Activated CD4-positive, alpha-beta T cell treated with anti-CD3 and anti-CD28 coated beads, Interleukin-2, amount 50 U/mL, for 24 hours (primary cell): ENCODE data around the gene KRTAP10-11.
"Not testable (repeated sequence)": the region's sequence is repeated elsewhere in the genome, so short reads cannot be mapped to it uniquely, and the experiment has no call there.

Experiments
- DNase-seq, 2 donors: peaks; one replicate each; pipeline ENCODE4 v3.0.0-alpha.2; 2020; ENCODE audit warnings: low read depth in 1 of 2, low spot score in 1 of 2

Gene KRTAP10-11, protein sequence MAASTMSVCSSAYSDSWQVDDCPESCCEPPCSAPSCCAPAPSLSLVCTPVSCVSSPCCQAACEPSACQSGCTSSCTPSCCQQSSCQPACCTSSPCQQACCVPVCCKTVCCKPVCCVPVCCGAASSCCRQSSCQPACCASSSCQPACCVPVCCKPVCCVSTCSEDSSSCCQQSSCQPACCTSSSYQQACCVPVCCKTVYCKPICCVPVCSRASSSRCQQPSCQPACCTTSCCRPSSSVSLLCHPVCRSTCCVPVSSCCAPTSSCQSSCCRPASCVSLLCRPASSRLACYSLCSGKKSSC

DNA sequence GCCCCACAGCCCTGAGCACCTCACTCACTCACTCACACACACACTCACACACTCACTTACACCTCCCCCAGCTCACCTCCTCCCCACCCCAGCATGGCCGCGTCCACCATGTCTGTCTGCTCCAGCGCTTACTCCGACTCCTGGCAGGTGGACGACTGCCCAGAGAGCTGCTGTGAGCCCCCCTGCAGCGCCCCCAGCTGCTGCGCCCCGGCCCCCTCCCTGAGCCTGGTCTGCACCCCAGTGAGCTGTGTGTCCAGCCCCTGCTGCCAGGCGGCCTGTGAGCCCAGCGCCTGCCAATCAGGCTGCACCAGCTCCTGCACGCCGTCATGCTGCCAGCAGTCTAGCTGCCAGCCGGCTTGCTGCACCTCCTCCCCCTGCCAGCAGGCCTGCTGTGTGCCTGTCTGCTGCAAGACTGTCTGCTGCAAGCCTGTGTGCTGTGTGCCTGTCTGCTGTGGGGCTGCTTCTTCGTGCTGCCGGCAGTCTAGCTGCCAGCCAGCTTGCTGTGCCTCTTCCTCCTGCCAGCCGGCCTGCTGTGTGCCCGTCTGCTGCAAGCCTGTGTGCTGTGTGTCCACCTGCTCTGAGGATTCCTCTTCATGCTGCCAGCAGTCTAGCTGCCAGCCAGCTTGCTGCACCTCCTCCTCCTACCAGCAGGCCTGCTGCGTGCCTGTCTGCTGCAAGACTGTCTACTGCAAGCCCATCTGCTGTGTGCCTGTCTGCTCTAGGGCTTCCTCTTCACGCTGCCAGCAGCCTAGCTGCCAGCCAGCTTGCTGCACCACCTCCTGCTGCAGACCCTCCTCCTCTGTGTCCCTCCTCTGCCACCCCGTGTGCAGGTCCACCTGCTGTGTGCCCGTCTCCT lies at the start of gene KRTAP10-11:
KRTAP10-11 (plus strand) TSS at position 49 of the 856 bp plus-strand sequence; CDS start at position 94, 45 bp downstream.
- DNase-seq = not testable (repeated sequence)

DNA sequence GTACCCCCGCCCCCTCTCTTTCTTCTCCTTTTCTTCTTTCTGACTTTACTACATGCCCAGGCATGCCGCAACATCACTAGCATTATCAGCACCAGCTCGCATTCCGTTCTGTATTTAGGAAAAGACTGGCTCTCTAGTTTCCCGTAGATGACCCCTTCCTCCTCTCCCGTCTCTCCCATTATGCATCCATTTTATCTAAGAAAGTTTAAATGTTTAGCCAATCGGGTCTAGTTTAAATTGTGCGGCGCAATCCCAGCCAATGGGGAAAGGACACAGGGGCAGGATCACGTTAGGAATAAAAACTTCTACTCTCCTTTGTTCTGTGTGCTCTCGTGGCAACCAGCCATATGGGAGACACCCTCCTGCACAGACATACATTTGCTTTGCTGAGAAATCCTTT lies 48.2 kb upstream of the KRTAP10-11 start:
- DNase-seq = no peak

DNA sequence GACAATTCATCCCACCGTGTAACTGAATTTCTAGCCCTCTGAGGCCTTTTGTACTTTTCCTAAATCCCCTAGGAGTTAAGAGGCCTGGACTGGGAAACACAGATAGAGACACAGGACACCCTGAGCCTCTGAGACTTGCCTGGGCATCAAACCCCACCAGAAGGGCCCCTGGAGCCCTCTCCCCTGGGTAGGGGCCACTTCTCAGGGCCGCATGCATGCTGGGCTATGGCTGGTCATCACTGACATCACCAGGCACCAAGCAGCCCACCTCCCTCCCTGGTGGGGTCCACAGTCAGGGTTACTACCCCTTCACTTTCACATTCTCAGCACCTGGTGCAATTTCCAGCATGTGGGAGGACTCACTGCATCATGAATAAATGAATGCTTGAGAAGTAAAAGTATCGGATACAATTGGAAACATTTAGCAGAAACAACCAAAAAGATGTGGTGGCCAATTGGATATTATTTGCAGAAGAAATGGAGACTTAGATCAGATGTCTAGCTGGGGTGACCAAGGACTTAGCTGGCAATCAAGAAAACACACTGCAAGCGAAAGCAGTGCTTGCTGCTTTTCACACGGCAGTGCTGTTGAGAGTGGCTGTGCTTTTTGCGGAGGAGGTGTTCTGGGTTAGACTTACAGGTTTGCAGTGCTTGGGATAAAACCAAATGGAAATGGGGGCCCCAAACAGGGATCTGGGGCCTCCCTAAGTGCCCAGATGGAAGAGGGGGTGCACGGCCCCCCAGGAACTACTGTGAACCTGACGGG lies 46.8 kb upstream of the KRTAP10-11 start:
- DNase-seq = no peak

DNA sequence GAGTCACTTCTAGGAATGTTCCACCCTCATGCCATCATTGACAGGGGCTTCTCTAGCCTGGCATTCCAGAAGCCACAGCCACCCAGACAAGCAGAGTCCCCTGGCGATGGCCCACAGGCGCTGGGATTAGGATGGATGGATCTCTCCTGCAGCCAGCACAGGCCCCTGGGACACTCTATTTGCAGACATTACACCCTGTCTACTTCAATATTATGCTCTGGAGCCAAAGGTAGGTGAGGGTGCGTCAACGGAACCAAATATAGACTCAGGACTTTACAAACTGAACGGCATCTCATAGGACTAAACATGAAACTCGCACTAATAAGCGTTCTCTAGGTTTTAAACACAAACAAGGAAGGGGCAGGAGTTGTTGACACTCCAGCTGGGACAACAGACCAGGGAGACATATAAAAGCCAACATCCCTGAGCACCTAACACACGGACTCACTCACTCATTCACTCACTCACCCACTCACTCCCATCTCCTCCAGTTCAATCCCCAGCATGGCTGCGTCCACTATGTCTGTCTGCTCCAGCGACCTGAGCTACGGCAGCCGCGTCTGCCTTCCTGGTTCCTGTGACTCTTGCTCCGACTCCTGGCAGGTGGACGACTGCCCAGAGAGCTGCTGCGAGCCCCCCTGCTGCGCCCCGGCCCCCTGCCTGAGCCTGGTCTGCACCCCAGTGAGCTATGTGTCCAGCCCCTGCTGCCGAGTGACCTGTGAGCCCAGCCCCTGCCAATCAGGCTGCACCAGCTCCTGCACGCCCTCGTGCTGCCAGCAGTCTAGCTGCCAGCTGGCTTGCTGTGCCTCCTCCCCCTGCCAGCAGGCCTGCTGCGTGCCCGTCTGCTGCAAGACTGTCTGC lies 45.9 kb upstream of the KRTAP10-11 start, which contains the start of gene KRTAP10-7:
KRTAP10-7 (plus strand) TSS at position 480 of the 861 bp plus-strand sequence; CDS start at position 505, 25 bp downstream.
- DNase-seq = not testable (repeated sequence)

DNA sequence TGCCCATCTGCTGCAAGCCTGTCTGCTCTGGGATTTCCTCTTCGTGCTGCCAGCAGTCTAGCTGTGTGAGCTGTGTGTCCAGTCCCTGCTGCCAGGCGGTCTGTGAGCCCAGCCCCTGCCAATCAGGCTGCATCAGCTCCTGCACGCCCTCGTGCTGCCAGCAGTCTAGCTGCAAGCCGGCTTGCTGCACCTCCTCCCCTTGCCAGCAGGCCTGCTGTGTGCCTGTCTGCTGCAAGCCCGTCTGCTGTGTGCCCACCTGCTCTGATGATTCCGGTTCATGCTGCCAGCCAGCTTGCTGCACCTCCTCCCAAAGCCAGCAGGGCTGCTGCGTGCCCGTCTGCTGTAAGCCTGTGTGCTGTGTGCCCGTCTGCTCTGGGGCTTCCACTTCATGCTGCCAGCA lies 45.1 kb upstream of the KRTAP10-11 start:
- not testable (repeated sequence) for DNase-seq

DNA sequence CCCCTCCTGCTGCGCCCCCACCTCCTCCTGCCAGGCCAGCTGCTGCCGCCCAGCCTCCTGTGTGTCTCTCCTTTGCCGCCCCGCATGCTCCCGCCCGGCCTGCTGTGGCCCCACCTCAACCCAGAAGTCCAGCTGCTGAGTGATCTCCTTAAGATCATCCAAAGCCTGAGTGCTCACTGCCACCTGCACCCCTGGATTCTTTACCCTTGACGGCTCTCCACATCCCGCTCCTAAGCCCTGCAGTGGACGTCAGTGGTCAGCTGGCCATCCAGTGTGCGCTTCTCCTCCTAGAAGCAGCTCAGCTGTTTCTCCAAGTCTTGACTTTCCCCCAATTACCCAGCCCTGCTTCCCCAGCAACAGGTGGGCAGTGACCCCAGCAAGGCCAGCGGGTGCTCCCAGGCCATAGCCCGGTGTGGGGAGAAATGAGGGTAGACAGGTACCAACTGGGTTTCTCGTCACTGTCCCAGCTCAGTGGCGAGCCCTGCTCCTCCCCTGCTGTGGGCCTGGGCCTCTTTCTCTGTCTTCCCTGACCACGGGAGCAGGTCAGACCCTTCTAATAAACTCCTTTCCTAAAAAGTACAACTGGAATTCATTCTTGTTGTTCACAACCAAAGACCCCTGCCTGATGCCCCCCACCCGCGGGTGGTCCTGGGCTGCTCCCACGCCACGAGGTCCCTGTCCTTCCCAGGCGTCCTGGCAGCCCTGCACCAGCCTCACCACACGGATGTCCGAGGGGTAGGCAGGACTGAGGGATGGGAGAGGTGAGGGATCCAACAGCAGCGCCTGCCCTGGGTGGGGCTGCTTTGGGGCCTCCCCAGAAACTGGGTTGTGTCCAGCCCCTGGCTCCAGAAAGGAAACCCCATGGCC lies 44.4 kb upstream of the KRTAP10-11 start:
- no peak for DNase-seq

DNA sequence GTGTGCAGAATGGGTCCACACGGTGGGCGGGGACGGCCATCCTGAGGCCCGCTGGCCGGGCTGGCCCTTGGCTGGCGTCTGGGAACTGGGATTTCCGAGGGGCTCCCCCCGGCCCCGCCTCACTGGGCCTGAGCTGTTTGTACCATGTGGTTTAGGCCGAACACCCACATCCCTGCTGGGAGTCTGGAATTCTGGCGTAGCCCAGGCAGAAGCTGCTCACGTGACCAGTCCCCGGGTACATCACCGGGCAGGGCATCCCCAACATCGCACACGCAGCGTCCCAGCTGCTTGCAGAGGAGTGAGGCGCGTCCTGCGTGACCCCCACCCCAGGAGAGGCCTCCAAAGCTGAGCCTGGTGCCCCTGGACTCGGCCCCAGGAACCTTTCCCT lies 43.8 kb upstream of the KRTAP10-11 start:
- no peak for DNase-seq

DNA sequence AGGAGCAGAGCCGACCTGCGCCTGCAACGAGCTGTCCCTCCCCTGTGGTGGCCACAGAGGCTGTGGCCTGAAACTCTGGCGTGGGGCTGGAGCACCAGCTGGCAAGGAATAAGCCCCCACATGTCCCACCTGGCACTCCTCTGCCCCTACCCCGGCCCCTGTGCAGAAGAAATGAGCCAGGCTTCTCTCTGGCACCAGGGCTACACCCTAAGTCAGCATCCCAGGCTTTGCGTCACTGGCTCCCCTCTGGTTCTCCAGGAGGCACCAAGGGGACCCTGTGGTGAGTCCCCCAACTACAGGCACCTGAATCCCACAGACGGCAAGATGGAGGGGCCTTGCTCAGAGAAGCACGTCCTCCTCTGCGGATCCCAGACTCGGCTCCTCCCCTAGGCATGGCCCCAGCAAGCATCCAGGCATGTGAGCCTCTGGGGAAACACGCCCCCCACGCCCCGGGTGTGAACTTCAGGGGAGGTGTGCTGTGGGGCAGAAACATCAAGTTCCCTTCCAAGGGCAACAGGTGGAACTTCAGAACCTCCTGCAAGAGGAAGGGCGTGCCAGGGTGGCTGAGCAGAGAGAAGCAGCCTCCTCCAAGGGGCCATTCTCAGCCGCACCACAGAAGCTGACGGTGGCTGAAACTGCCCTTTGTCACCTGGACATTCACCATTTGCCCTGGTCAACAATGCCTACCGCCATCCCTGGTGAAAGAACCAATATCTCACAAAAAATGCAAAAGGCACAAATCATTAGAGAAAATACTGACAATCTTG lies 42.9 kb upstream of the KRTAP10-11 start:
- no peak for DNase-seq

DNA sequence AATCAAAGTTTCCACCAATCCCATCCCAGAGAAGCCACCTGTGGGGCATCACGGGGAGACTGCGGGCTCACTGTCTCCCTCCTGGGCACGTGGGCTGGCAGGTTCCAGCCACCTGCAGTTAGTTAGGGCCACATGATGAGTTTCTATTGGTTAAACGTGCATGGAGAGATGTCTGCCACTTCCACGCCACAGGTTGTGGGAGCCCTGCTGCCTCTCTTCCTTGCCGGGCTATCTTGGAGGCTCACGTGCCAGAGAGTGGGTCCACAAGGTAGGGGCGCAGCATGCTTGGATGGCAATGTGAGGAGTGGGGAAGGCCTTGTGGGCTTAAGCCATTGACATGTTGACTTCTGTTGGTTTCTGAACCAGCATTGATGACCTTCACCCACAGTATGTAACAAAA lies 42.3 kb upstream of the KRTAP10-11 start:
- no peak for DNase-seq

DNA sequence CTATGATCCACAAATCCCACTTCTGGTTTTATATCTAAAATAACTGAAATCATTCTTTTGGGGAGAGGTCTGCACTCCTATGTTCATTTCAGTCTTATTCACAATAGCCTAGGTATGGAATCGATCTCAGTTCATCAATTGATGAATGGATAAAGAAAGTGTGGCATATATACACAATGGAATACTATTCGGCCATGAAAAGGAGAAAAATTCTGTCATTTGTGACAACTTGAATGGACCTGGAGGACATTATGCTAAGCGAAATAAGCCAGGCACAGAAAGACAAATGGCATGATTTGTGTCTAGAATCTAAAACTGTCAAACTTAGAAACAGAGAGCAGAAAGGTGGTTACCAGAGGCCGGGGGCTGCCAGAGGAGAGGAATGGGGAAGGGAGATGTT lies 39.7 kb upstream of the KRTAP10-11 start:
- no peak for DNase-seq

DNA sequence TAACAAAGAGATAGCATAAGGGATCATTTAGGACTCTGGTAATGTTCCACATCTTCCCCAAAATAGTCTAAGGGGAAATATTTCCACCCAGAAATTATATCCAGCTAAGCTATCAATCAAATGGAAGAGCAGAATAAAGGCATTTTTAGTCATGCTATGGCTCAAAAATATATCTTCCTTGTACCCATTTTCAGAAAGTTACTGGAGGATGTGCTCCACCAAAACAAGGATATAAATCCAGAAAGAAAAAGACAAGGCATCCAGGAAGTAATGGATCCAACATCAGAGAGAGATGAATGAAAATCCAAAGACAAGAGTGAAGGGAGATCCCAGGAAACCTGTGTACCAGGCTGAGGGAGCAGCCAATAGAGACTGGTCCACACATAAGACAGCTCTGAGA lies 37.0 kb upstream of the KRTAP10-11 start:
- no peak for DNase-seq

DNA sequence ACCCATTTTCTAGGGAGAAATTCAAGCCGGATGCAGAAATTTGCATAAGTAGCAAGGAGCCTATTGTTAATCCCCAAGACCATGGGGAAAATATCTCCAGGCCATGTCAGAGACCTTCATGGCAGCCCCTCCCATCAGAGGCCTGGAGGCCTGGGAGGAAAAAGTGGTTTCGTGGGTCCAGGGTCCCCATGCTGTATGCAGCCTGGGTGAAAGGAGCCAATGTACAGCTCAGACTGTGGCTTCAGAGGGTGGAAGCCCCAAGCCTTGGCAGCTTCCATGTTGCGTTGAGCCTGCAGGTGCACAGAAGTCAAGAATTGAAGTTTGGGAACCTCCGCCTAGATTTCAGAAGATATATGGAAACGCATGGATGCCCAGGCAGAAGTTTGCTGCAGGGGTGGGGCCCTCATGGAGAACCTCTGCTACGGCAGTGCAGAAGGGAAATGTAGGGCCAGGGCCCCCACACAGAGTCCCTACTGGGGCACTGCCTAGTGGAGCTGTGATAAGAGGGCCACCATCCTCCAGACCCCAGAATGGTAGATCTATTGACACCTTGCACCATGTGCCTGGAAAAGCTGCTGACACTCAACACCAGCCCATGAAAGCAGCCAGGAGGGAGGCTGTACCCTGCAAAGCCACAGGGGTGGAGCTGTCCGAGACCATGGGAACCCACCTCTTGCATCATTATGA lies 35.9 kb upstream of the KRTAP10-11 start:
- not testable (repeated sequence) for DNase-seq

DNA sequence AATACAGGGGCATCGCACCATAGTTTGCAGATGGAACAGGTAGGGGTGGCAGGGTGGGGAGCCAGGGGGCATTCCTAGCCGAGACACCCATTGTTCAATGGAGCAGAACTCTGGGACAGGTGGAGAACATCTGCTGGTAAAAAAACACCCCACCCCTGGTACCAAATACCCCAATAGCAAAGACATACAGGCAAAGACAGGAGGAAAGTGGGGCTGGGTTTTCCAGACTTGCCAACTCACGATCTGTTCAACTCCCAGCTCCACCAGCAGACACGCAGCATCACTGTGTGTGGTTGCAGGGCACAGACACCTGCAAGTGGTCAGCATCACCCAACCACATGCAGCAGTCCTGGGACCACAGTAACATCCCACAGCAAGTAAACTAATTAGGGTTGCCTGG lies 34.7 kb upstream of the KRTAP10-11 start:
- DNase-seq = no peak

DNA sequence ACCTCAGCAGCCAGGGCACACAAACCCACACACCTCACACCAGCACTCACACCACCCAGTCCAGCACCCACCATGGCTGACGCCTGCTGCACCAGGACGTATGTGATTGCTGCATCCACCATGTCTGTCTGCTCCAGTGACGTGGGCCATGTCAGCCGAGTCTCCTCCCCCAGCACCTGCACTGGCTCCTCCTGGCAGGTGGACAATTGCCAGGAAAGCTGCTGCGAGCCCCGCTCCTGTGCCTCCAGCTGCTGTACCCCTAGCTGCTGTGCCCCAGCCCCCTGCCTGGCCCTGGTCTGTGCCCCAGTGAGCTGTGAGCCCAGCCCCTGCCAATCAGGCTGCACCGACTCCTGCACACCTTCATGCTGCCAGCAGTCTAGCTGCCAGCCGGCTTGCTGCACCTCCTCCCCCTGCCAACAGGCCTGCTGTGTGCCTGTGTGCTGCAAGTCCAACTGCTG lies 34.2 kb upstream of the KRTAP10-11 start, which contains the start of gene KRTAP10-8:
KRTAP10-8 (plus strand) TSS at position 51 of the 458 bp plus-strand sequence; CDS start at position 73, 22 bp downstream.
- DNase-seq = no peak

DNA sequence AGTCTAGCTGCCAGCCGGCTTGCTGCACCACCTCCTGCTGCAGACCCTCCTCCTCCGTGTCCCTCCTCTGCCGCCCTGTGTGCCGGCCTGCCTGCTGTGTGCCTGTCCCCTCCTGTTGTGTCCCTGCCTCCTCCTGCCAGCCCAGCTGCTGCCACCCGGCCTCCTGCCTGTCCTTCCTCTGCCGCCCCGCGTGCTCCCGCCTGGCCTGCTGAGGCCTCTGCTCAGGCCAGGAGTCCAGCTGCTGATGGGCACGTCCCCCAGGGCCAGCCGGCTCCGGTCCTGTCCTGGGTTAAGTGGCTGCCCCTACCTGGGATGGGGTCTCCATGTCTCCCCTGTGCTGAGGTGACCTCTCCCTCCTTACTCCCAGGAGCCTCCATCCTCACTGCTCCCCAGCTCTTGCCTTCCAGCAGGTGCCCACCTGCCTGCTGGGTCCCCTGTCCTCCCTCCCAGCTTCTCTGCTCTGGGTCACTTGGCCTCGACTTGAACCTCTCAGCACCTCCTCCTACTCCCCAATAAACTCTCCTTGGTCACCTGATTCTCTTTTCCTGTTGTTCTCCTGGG lies 33.5 kb upstream of the KRTAP10-11 start:
- DNase-seq = no peak

DNA sequence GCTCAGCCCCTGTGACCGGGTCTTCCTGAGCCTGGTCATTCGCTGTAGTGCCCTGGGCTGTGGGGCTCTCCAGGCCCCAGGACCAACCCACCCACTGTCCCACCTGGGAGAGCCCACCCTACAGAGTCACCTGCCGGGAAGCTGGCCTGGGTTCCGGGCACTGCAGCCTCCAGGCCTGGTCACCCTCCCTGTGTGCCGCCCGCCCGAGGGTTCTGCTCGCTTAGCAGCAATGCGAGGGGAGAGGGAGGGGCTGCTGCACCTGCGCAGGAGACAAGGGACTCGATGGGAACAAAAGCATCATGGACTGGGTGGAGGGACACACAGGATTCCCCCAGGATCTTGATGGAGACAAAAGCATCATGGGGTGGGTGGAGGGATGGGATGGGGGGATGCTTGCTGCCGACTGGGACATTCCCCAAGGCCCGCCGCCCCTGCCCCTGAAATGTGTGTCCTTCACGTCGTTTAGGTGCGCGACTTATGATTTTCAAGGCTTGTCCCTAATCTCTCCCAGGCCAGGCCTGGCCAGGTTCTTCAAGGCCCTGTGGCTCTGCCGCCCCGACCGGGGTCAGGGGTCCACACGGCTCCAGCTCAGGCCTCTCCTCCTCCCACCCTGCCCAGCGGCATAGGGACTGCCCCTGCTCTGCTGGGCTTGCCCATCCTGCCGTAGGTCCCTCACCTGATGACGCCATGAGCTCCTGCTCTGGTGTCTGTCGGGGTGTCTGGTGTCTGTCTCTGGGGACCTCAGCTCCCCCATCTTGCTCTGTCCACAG lies 32.6 kb upstream of the KRTAP10-11 start:
- DNase-seq = no peak

DNA sequence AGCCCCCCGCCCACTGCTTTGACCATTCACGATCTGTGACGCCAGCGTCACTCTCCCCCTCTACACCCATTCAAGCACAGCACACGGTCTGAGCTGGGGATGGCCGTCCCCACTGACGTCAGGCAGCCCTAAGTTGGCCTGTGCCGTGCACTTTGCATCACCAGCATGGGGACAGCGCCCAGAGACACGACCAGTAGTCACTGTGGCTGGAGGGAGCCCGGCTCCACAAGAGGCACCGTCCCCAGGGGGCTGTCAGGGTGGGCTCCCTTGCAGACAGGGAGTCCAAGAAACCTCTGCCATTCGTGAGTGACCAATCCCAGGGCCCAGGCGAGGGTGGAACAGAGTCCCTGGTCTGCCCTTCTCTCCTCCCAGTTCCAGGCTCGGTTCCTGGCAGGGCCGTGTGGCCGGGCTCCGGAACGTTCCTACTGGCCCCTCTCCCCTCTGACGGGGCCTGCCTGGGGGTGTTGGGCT lies 32.0 kb upstream of the KRTAP10-11 start:
- no peak for DNase-seq
